GM12801 (cell line): ENCODE data around the gene PRDM4.

Source experiments
- TF ChIP-seq, protein P1 (sequence below): IDR thresholded peaks from one replicate; pipeline ENCODE4 v1.5.1; 2011; ENCODE audit warnings: control low read depth; ENCODE audit not compliant: insufficient read length; ENCODE audit errors: extremely low read depth

The PRDM4 gene

GRCh38 chr12:107735763-107736162, 25.2 kb downstream of the PRDM4 start:
- TF ChIP-seq, protein P1, sequence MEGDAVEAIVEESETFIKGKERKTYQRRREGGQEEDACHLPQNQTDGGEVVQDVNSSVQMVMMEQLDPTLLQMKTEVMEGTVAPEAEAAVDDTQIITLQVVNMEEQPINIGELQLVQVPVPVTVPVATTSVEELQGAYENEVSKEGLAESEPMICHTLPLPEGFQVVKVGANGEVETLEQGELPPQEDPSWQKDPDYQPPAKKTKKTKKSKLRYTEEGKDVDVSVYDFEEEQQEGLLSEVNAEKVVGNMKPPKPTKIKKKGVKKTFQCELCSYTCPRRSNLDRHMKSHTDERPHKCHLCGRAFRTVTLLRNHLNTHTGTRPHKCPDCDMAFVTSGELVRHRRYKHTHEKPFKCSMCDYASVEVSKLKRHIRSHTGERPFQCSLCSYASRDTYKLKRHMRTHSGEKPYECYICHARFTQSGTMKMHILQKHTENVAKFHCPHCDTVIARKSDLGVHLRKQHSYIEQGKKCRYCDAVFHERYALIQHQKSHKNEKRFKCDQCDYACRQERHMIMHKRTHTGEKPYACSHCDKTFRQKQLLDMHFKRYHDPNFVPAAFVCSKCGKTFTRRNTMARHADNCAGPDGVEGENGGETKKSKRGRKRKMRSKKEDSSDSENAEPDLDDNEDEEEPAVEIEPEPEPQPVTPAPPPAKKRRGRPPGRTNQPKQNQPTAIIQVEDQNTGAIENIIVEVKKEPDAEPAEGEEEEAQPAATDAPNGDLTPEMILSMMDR = no peak

DNA sequence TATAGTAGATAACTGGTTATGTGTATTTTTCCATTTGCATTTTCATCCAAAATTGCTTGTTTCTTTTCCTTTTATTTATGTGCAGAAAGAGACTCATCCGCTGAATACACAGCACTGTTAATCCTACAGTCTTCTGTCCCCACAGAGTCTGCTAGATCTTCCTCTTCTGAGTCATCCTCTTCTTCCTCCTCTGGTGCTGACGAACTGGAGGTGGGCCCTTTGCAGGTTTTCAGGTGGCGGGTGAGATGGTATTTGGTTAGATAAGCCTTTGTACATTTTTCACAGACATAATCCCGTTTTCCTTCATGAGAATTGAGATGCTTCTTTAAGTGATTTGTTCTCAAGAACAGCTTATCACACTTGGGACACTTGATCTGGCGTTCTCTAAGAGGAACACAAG, 26.8 kb downstream of the PRDM4 start:
- TF ChIP-seq, protein P1 = no peak

GRCh38 chr12:107732365-107732764, 28.6 kb downstream of the PRDM4 start:
- TF ChIP-seq, protein P1 = no peak

DNA sequence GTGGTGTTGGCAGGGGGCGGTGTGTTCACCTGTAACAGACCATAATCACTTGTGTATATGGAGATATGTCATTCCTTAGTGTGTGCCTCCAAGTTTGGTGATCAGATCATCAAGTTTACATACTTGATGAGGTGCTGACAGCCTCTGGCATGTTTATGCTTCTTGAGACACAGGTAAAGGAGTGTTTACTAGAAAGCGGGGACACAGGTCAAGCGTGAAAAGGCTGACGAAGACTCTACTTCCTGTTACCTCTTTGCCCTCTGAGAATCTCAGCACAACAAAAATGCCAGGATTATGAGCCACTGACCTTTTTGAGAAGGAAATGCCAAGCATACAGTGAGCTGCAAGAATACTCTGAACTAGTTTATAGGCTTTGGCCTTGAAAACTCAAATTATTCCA, 29.6 kb downstream of the PRDM4 start:
- TF ChIP-seq, protein P1 = no peak

DNA sequence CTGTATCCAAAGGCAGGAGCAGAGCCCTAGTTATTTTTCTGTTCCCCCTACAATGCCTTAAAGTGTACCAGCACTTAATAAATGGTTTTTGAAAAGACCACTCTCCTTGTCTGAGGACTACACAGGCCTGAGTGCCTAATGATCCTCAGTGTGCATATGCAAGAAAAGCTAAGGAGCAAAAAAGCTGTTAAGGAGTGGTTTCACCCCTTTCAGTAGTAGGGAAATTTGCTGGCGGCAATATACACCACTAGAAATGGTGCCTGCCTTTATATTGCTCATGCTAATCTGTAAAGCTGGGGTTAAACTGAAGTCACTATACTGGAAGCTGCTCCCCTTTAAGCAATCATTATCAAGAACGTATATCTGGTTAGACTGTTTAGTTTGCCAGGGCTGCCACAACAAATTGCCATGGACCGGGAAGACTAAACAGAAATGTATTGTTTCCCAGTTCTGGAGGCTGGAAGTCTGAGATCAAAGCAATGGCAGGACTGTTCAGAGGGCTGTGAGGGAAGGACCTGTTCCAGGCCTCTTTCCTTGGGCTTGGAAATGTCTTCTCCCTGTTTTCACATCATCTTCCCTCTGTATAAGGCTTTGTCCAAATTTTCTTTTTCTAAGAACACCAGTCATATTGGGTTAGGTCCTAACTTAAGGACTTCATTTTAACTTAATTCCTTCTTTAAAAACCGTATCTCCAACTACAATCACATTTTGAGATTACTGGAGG, 30.2 kb downstream of the PRDM4 start:
- TF ChIP-seq, protein P1 = no peak

DNA sequence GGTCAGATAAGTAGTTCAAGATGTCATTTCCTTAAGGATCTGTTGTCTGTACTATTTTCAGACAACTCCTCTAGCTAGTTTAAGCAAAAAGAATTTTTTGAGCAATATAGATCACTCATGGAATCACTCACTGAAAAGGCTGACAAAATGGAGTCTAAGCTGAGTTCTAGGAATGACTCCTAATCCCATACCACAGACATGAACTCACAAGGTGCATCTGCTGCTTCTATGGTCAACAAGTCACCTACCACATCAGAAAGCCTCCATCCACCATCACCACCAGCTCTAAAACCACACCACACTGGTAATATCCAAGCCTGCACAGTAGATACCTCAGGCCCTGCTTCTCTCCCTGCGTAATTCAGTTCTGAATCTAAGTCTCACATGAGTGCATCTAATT, 42.3 kb downstream of the PRDM4 start:
- TF ChIP-seq, protein P1 = no peak

DNA sequence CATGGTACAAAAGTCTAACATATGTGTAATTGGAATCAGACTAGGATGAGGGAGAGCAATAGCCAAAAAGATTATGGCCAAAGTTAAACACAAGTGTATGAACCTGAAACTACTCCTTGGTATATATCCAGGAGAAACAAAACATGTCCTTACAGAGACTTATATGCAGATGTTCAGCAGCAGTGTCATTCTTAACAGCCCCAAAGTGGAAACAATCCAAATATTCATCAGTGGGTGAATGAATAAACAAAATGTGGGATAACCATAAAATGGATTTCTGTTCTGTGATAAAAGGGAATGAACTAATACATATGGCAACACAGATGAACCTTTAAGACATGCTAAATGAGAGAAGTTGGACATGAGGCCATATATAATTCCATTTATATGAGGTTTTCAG, 45.2 kb downstream of the PRDM4 start:
- TF ChIP-seq, protein P1 = no peak

DNA sequence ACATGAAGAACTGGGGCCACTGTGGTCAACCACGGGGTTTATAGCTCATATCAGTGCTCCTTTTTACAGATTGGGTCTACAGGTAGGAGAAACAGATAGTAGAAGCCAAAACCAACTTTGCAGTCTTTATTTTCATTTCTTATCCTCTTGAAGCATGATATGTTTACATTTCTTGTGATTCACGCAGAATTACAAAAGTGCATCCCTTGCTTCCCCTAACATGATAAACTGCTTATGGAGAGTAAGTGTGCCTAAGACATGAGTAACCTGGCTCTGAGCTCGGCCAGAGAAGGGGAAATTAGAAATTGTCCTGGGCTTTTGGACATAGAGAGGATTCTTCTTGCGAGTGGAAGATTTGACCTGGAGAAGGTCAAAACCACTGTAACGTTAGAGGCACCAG, 56.9 kb downstream of the PRDM4 start:
- TF ChIP-seq, protein P1 = no peak
